HK-2 (cell line): ENCODE measurements around the gene TAF8.

Source experiments
- DNase-seq: peaks from one replicate; pipeline ENCODE4 v3.0.0-alpha.2; 2018; ENCODE audit not compliant: unreplicated experiment

The TAF8 gene

DNA sequence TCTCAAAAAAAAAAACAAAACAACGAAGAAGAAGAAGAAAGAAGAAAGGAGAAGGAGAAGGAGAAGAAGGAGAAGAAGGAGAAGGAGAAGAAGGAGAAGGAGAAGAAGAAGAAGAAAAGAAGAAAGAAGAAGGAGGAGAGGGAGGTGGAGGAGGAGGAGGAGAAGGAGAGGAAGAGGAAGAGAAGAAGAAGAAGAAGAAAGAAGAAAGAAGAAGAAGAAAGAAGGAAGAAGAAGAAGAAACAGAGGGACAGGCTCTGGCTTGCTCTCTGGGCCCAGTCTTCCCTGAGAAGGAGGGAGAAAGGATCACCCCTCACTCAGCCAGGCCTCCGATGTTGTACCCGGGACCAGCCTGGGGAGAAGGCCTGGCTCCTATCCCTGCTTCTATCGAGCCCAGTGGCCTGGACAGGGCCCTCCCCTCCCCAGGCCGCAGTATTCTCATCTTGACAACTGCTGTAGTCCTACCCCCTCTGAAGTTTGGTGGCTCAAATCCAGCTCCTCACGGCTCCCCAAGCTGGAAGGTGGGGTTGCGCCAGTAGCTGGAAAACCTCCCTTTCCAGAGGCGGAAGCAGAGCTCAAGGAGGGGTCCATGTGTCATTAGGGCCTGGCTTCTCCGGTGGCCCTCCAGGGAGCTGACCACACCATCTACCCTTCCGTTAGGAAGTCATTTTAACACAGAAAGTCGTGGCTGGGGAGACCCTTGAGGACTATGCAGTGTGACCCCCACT is 73.2 kb downstream of the TAF8 start:
- DNase-seq, result no peak

DNA sequence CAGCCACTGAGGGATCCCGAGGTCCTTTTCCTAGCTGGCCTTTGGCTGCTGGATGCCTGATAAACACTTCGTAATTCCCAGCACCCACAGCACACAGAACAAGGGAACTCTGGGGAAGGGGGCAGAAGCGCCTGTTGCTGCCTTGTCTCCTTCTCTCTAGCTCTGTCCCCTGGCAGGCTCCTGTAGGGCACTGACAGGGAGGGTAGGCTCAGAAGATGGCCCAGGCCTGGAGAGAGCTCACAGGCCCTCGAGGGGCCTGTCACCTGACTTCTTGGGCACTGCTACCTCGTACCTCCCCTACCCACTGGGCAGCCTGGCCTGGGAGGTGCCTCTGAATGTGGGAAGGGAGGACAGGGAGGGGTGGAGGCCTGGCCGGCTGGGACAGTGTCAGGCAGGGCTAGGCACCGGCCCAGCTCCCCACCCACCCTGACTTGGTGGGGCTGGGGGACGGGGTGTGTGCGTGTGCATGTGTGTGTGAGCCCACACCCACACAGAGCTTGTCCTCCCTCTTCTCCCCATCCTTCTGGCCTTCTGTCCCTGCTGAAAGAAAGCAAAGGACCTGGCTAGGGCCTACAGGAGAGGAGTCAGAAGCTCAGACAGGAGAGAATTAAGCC is 74.0 kb downstream of the TAF8 start:
- no peak for DNase-seq

- DNase-seq, result no peak
These were observed 74.9 kb downstream of the TAF8 start for GRCh38 chr6:42125231-42125630.

- DNase-seq, result no peak
These were observed 75.3 kb downstream of the TAF8 start for GRCh38 chr6:42125663-42126062.

DNA sequence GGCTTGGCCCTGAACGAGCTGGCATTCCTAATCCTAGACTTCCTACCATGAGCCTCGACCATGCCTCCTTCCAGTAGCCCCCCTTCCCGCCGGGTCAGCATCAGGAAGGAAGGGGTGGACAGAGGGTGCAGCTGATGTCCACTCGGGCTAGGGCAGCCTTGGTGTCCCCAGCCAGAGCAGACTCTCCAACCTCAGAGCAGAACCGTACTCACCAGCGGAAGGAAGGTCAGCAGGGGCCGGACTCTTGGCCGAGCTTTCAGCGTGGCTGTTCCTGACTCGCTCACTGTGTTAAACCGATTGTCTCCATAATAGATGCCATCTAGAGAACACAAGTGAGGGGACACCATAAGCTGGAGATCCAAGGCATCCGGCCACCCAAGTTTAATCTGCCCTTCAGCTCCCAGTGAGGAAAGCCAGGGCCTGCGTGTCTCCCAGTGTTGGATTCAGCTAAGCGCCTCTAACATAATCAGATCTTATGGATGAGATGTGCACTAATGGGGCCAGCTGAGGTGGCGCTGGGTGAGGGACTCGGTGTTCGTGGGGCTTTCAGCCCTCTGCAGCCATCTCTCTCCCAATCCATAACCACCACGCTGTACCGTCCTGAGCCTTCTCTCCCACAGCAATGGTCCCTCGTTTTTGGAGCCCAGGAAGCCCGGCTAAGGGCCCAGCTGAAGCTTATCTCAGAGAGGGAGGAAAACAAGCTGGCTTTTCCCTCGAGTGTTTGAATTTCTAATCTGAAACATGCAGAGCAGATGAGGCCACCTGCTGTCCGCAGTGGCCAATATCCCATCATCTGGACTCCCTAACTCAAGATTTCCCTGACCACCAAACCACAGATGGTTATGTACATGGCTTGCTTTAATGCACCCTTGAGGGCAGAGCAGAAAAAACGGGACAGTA is 78.4 kb downstream of the TAF8 start:
- no peak for DNase-seq

DNA sequence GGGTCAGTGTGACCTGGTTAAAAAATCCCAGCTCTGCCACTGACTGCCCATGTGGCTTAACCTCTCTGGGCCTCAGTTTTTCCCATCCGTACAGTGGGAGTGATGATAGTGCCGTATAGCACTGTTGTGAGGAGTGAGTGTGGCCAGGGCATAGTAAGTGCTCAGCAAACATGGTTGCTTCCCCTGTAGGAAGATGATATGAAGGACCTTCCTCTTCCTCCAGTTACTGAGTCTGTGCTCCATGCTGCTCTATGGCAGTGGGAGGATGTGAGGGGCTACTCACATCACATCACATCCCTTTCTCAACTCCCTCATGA is 79.0 kb downstream of the TAF8 start:
- no peak for DNase-seq

DNA sequence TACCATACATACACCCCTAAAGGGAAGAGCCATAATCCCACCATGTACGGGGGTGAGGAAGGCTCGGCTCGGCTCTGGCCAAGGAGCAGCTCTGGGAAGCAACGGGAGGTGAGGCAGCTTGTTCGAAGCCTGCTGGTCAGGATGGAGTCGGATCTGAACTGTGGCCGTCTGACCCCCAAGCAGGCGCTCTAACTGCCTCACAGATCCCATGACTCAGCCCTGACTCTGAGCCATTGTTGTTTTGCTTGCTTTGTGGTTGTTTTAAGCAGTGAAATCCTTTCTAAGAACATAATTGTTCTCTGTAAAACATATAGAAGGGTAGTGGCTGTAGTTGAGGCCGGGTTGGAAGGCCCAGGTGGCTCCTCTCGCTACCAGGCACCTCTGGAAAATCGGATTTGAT is 81.2 kb downstream of the TAF8 start:
- DNase-seq, result peak; percentile 42

DNA sequence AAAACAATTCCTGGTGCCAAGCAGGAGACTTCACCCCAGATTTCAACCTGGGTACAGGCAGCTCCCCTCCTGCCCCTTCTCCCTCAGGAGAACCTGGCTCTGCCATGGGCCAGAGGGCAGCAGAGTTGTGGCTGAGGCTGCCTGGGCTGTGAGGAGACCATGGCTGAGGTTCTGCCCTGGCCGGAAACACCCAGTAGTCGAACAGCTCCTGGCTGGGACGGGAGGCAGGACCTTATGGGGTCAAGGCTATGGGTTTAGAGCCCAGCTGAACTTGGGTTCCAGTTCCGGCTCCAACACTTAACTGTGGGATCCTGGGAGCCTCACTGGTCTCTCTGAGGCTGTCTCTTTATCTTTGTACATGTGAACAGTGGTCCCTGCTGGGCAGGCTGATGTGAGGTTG is 83.6 kb downstream of the TAF8 start:
- DNase-seq, result no peak

DNA sequence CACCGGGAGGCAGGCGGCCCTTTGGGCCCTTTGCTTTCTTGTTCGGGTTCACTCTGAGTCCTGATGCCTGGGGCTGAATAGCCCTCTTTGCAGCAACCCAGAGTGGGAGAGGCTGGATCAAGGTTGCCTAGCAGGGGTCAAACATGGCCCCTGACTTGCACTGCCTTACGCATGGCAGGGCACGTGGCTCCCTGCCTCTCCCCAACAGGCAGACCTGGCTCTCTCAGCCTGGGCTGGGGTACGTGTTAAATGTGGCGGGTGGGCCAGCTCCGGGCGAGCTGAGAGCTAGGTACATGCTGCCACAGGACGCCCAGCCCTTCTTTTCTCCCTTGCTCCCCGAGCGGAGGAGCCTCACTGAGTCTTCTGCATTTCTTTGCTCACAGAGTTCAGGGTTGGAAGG is 84.8 kb downstream of the TAF8 start:
- no peak for DNase-seq

DNA sequence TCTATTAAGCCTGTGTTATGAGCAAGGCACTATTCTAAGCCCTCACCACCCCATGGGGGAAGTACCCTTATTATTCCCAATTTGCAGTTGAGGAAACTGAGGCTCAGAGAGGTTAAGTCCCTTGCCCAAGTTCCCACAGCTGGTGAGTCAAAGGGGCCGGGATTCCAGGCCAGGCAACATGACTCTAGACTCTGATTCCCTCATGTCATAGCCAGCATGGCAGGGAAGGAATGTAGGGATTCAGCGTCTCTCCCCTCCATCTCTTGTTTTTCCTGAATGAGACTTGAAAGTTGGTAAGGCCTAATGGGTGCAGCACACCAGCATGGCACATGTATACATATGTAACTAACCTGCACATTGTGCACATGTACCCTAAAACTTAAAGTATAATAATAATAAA is 85.4 kb downstream of the TAF8 start:
- no peak for DNase-seq

- peak; percentile 35 for DNase-seq
These were observed 86.3 kb downstream of the TAF8 start for GRCh38 chr6:42136508-42137193.
